ENCODE data around the gene TMEM115. TPM values are rescaled to one million over a fixed set of nuclear protein-coding genes. Genes with fewer than 3 reads are reported as not detected.

Gene TMEM115
- total and polyA plus RNA-seq, 9 of the 15 experiments (the other 6 are each of a cell fraction or from before 2014, with no cell fraction given), result 1.6 to 26.9 (median 14.1) TPM

DNA sequence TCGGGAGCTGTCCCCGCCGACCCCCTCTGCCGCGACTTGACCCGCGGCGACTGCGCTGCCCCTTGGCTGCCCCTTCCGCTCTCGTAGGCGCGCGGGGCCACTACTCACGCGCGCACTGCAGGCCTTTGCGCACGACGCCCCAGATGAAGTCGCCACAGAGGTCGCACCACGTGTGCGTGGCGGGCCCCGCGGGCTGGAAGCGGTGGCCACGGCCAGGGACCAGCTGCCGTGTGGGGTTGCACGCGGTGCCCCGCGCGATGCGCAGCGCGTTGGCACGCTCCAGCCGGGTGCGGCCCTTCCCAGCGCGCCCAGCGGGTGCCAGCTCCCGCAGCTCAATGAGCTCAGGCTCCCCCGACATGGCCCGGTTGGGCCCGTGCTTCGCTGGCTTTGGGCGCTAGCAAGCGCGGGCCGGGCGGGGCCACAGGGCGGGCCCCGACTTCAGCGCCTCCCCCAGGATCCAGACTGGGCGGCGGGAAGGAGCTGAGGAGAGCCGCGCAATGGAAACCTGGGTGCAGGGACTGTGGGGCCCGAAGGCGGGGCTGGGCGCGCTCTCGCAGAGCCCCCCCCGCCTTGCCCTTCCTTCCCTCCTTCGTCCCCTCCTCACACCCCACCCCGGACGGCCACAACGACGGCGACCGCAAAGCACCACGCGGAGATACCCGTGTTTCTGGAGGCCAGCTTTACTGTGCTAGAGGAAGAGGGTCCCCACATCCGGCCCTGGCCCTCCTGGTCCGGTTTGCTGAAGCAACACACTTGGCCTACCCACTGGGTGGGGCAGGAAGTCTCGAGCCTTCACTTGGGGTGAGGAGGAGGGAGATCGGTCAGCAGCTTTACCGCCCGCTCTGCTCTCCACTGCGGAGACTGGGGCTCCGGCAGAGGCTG is 18.6 kb downstream of the TMEM115 start, which contains the start of gene RASSF1 (continued):
- TF ChIP-seq, protein P1, sequence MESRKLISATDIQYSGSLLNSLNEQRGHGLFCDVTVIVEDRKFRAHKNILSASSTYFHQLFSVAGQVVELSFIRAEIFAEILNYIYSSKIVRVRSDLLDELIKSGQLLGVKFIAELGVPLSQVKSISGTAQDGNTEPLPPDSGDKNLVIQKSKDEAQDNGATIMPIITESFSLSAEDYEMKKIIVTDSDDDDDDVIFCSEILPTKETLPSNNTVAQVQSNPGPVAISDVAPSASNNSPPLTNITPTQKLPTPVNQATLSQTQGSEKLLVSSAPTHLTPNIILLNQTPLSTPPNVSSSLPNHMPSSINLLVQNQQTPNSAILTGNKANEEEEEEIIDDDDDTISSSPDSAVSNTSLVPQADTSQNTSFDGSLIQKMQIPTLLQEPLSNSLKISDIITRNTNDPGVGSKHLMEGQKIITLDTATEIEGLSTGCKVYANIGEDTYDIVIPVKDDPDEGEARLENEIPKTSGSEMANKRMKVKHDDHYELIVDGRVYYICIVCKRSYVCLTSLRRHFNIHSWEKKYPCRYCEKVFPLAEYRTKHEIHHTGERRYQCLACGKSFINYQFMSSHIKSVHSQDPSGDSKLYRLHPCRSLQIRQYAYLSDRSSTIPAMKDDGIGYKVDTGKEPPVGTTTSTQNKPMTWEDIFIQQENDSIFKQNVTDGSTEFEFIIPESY (CRISPR knock-in tag; IDR thresholded peaks at IDR 0.05), result peak; percentile 86
- no peak for TF ChIP-seq ZNF140 (CRISPR knock-in tag; IDR thresholded peaks at IDR 0.05)
- TF ChIP-seq TOE1 (IDR thresholded peaks at IDR 0.05; ENCODE audit: borderline replicate concordance), result no peak
- TF ChIP-seq TOE1 (CRISPR knock-in tag; IDR thresholded peaks at IDR 0.05; ENCODE audit: borderline replicate concordance, low read depth), result no peak
- TF ChIP-seq HMG20B (CRISPR knock-in tag; IDR thresholded peaks at IDR 0.05), result no peak
- TF ChIP-seq CEBPB (tag; IDR thresholded peaks at IDR 0.05), result no peak
- TF ChIP-seq, protein P2, sequence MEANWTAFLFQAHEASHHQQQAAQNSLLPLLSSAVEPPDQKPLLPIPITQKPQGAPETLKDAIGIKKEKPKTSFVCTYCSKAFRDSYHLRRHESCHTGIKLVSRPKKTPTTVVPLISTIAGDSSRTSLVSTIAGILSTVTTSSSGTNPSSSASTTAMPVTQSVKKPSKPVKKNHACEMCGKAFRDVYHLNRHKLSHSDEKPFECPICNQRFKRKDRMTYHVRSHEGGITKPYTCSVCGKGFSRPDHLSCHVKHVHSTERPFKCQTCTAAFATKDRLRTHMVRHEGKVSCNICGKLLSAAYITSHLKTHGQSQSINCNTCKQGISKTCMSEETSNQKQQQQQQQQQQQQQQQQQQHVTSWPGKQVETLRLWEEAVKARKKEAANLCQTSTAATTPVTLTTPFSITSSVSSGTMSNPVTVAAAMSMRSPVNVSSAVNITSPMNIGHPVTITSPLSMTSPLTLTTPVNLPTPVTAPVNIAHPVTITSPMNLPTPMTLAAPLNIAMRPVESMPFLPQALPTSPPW (CRISPR knock-in tag; IDR thresholded peaks at IDR 0.05), result peak; percentile 77
- TF ChIP-seq, protein P3, sequence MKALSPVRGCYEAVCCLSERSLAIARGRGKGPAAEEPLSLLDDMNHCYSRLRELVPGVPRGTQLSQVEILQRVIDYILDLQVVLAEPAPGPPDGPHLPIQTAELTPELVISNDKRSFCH (CRISPR knock-in tag; IDR thresholded peaks at IDR 0.05), result no peak
- TF ChIP-seq, protein P3 (tag; IDR thresholded peaks at IDR 0.05), result no peak
- no peak for TF ChIP-seq YBX1 (IDR thresholded peaks at IDR 0.05)
- TF ChIP-seq BCL6 (CRISPR knock-in tag; IDR thresholded peaks at IDR 0.05), result no peak
- TF ChIP-seq SRSF1 (IDR thresholded peaks at IDR 0.05; ENCODE audit: low read depth, low read length), result no peak
- TF ChIP-seq, protein P4, sequence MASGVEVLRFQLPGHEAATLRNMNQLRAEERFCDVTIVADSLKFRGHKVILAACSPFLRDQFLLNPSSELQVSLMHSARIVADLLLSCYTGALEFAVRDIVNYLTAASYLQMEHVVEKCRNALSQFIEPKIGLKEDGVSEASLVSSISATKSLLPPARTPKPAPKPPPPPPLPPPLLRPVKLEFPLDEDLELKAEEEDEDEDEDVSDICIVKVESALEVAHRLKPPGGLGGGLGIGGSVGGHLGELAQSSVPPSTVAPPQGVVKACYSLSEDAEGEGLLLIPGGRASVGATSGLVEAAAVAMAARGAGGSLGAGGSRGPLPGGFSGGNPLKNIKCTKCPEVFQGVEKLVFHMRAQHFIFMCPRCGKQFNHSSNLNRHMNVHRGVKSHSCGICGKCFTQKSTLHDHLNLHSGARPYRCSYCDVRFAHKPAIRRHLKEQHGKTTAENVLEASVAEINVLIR (CRISPR knock-in tag; IDR thresholded peaks at IDR 0.05), result no peak
- peak; percentile 30; the same call in 1 of the 2 replicates for TF ChIP-seq GABPB1 (CRISPR knock-in tag; IDR thresholded peaks at IDR 0.05)
- TF ChIP-seq, protein P5, sequence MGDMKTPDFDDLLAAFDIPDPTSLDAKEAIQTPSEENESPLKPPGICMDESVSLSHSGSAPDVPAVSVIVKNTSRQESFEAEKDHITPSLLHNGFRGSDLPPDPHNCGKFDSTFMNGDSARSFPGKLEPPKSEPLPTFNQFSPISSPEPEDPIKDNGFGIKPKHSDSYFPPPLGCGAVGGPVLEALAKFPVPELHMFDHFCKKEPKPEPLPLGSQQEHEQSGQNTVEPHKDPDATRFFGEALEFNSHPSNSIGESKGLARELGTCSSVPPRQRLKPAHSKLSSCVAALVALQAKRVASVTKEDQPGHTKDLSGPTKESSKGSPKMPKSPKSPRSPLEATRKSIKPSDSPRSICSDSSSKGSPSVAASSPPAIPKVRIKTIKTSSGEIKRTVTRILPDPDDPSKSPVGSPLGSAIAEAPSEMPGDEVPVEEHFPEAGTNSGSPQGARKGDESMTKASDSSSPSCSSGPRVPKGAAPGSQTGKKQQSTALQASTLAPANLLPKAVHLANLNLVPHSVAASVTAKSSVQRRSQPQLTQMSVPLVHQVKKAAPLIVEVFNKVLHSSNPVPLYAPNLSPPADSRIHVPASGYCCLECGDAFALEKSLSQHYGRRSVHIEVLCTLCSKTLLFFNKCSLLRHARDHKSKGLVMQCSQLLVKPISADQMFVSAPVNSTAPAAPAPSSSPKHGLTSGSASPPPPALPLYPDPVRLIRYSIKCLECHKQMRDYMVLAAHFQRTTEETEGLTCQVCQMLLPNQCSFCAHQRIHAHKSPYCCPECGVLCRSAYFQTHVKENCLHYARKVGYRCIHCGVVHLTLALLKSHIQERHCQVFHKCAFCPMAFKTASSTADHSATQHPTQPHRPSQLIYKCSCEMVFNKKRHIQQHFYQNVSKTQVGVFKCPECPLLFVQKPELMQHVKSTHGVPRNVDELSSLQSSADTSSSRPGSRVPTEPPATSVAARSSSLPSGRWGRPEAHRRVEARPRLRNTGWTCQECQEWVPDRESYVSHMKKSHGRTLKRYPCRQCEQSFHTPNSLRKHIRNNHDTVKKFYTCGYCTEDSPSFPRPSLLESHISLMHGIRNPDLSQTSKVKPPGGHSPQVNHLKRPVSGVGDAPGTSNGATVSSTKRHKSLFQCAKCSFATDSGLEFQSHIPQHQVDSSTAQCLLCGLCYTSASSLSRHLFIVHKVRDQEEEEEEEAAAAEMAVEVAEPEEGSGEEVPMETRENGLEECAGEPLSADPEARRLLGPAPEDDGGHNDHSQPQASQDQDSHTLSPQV (IDR thresholded peaks at IDR 0.05), result 0 out of 2 replicates have a peak, but pooled peaks have one; percentile 52
- TF ChIP-seq, protein P6, sequence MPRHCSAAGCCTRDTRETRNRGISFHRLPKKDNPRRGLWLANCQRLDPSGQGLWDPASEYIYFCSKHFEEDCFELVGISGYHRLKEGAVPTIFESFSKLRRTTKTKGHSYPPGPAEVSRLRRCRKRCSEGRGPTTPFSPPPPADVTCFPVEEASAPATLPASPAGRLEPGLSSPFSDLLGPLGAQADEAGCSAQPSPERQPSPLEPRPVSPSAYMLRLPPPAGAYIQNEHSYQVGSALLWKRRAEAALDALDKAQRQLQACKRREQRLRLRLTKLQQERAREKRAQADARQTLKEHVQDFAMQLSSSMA (CRISPR knock-in tag; IDR thresholded peaks at IDR 0.05), result no peak
- no peak for TF ChIP-seq TCF7L2 (IDR thresholded peaks at IDR 0.05; ENCODE audit: low read depth, low read length)
